GM18517 (cell line): ENCODE data around the gene SPATA18.
A peak's percentile ranks its signal among the peaks of the same experiment; 100 is the strongest.
"Not testable (repeated sequence)": the region's sequence is repeated elsewhere in the genome, so short reads cannot be mapped to it uniquely, and the experiment has no call there.

Source experiments
- ATAC-seq: cut with Tn5 transposase; IDR thresholded peaks from one replicate; pipeline ENCODE4 v1.9.1; 2021; ENCODE audit warnings: mild to moderate bottlenecking, moderate library complexity; ENCODE audit not compliant: unreplicated experiment

Gene SPATA18

GRCh38 chr4:52051615-52052474 is 741 bp downstream of the SPATA18 start:
- ATAC-seq, result peak; percentile 46

DNA sequence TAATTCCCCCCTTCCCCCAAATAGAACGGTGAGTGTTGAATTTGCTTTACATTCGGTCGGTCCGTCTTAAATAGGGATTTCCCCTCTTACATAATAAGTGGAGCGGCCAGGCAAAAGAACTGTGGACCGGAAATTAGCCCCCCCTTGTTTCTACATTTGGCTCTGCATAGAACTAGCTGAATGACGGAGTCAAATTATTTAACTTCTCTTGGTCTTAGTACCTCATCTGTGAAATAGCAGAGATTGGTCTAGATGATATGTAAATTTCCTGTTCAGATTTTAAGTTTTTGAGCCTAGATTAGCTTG is 1.3 kb downstream of the SPATA18 start:
- ATAC-seq, result peak; percentile 74

- no peak for ATAC-seq
Observed at GRCh38 chr4:52054254-52054653, 3.1 kb downstream of the SPATA18 start.

GRCh38 chr4:52057196-52057595 is 6.1 kb downstream of the SPATA18 start:
- ATAC-seq, result no peak

GRCh38 chr4:52058275-52058674 is 7.2 kb downstream of the SPATA18 start:
- no peak for ATAC-seq

GRCh38 chr4:52059372-52059771 is 8.3 kb downstream of the SPATA18 start:
- ATAC-seq, result no peak

DNA sequence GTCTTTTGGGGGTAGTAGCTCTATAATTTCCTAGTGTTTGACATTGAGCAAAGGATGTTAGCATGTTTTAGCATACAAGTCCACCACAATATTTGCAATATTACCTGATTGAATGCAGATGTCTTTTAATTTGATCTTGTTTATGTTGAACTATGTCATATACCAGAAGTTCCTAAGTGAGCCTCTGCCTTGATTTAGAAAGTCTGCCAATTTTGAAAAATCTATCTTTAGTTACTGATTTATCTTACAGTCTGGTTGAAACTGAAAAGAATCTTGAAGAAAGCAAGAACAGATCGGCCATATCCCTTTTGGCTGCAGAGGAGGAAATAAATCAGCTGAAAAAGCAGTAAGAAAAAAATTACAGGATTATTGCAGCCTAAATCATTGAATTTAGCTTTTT is 18.5 kb downstream of the SPATA18 start:
- ATAC-seq, result no peak

GRCh38 chr4:52071791-52072546 is 20.9 kb downstream of the SPATA18 start:
- ATAC-seq, result no peak

- ATAC-seq, result no peak
Observed at GRCh38 chr4:52076731-52077130, 25.6 kb downstream of the SPATA18 start.

- ATAC-seq, result no peak
Observed at GRCh38 chr4:52079659-52080058, 28.6 kb downstream of the SPATA18 start.

DNA sequence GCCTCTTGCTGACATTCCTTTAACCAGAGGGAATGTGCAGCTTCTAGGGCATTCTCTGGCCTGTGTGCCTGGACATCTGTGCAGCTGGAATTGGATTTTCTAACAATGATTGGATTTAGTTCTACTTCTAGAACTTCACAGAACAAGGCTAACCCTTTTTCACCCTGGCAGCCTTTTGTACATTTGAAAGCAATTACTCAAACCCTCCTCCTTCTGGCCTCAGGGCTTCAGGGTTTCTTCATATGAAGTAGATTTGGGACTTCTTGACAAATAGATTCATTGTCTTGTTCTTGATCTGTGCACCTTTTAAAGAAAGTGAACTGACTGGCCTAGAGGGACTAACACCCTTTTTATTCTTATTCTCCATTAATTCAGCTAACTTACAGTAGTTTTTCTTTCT is 30.1 kb downstream of the SPATA18 start:
- no peak for ATAC-seq

GRCh38 chr4:52086425-52086824 is 35.3 kb downstream of the SPATA18 start:
- not testable (repeated sequence) for ATAC-seq

DNA sequence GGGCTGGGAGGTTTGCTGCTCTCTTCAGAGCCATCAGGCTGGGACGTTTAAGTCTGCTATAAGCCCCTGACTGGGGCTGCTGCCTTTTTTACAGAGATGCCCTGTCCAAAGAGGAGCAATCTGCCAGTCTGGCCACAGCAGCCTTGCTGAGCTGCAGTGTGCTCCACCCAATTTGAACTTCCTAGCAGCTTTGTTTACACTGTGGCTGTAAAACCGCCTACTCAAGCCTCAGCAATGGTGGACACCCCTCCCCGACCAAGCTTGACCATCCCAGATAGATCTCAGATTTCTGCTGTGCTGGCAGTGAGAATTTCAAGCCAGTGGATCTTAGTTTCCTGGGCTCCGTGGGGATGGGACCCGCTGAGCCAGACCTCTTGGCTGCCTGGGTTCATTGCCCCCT is 40.7 kb downstream of the SPATA18 start:
- no peak for ATAC-seq

GRCh38 chr4:52093466-52093865 is 42.4 kb downstream of the SPATA18 start:
- ATAC-seq, result no peak

DNA sequence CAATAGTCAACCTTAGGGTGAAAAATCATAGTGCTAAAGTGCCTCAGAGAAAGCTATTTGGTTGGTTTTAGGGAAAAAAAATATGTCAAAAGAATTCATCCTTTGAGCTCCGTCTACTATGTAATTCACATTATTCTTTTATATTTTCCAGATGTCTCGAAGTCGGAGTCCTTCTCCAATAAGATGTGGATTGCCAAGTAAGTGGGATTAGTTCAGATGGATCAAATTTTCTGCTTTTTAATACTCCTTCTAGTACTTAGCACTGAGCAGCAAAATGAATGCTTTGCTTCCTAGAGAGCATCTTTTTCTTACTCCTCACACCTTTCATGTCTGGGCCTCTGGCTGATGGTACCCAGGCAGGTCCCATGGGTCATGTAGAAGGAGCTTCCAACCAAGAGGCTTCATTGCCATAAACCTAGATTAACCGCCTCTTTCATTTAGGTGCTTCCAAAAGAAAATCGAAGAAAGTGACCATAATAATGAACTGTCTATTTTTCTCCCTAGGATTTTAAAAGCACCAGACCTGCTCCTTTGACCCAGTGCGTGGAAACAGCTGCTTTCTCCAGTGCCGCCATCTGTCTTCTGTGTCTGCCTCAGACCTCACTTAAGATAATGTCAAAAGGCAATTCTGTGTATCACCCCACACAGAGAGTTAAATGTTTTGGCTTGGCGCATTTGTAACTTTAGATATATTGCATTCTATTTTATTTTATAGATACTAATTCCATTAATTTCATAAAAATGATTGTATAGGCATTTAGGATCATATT is 43.5 kb downstream of the SPATA18 start:
- no peak for ATAC-seq

GRCh38 chr4:52095374-52095773 is 44.3 kb downstream of the SPATA18 start:
- no peak for ATAC-seq

DNA sequence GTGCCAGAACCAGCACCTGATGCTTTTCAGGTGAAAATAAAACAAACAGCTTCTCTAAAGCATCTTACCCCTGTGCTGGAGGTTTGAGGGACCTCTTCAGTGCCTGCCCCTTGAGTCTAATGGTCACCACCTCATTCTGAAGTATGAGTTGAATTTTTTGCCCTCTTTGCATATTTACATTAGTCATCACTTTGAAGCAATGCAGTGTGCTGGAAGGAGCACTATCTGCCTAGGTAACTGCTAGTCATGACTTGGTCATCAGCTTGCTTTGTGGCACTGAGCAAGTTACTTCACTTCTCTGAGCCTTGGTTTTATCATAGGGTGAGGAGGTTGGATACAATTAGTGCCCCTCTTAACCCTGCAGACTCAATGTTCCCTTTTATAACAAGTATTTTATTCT is 44.9 kb downstream of the SPATA18 start:
- ATAC-seq, result no peak

DNA sequence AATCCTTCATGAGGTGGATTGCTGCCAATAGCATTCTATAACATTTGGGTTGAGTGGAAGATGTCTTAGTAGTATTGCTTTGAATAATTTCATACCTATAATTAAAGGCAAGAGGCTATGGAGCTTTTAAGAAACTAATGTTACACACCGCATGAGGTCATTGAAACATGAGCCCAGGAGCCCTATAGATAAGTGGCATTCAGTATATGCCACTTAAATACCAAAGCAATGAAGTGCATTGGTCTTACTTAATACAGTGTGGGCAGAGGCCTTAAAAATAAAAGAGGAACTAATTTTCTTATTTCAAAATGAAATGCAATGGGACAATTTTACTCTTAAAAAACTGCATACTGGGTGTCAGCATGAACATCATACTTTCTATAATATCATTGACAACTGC is 47.5 kb downstream of the SPATA18 start:
- no peak for ATAC-seq

DNA sequence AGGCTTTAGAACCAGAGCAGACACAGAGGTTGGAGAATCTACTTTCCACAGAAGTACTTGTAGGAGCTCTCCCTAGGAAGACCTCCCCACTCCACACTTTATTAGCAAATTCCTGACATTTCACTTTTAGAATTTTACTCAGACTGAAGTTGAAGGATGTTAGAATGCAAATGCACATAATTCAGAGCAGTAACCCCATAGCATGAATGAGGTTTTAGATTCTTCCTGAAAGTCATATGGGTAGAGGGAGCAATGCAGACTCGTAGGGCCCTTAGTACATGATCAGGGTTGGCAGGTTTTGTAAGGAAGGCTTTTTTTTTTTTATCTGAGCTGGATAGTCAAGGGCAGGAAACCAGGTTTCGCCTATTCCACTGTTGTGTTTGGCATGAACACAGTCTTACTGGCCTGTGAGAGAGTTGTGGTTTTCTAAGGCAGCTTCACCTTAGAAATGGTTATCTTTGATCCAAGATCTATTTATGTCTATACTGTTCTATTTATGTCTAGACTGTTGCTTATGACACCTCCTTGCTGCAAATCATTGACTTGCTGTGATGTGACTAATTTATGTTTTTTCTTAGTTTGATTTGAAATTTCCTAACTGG is 48.9 kb downstream of the SPATA18 start:
- no peak for ATAC-seq

DNA sequence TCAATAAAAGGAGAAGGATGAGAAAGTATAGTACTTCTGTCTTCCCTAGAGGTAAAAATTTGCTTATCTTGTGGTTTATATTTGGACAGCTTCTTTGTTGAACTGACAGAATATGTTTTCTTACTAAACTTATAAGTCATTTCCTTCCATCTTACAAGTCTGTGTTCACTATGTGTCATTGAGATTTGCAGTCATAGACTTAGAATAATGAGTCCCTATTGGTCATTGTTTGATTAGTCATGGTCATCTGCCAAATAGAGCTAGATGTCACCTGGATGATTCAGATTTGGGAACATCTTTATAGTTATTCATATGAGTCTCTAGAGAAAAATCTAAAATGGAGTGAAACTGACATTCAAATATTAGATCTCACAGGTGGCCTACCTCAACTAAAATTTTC is 51.5 kb downstream of the SPATA18 start:
- no peak for ATAC-seq

DNA sequence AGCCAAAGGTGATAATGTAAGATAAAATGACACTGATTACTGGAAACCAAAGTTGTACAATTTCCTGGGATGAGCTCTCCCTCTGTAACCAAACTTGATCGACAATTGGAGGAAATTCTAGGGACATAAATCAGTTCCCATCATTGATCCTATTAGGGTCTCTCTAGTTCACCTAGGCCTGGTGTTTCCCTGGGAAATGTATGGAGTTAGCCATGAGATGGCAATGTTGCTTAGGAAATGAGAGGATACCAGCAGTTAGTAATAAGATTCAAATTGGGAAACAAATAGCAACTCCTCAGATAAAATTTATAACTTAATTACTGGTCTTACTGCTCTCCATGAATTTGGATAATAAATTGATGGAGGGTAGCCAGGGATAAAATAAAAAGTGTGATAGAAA is 52.2 kb downstream of the SPATA18 start:
- ATAC-seq, result no peak
